NB4 (cell line): ENCODE results near the gene MSH4.
A peak's percentile ranks its signal among the peaks of the same experiment; 100 is the strongest.

ENCODE experiments used
- DNase-seq: peaks from one replicate; pipeline ENCODE4 v3.0.0; 2010; ENCODE audit warnings: low read depth
- H3K4me3 ChIP-seq: one replicate; pipeline ENCODE4 v1.5.1; 2011; ENCODE audit warnings: mild to moderate bottlenecking, low read depth, low read length, moderate library complexity
- MYC ChIP-seq: IDR thresholded peaks from 2 replicates; pipeline ENCODE4 v1.6.1; 2011; ENCODE audit warnings: low read depth, low read length
- POLR2A ChIP-seq: IDR thresholded peaks from 2 replicates; pipeline ENCODE4 v1.6.1; 2011; ENCODE audit warnings: mild to moderate bottlenecking; ENCODE audit not compliant: insufficient read length; ENCODE audit errors: extremely low read depth
- TF ChIP-seq, protein P1 (sequence below): IDR thresholded peaks from one replicate; pipeline ENCODE4 v1.5.1; 2012; ENCODE audit warnings: low read depth, low read length
- TF ChIP-seq, protein P2 (sequence below): IDR thresholded peaks from 2 replicates; pipeline ENCODE4 v1.6.1; 2011; ENCODE audit warnings: low read depth, low read length

The MSH4 gene

DNA sequence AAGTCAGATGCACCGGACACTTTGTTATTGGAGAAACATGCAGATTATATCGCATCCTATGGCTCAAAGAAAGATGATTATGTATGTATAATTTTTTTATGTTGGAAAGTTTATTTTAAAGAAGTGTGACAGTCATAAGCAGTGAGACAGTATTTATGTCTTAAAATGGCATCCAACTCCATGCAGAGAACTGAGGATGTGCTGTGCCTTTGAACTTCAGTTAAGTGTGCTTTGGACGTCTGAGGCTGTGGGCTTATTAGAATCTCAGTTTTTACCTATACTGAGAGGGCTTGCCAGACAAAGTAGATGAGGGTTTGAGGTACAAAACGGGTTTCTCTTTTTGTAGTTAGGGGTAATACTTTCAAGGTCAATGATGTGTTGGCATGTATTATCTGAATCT is 9.2 kb upstream of the MSH4 start:
- DNase-seq: no peak
- peak overlapping the region; percentile 95 for H3K4me3 ChIP-seq
- TF ChIP-seq, protein P1, sequence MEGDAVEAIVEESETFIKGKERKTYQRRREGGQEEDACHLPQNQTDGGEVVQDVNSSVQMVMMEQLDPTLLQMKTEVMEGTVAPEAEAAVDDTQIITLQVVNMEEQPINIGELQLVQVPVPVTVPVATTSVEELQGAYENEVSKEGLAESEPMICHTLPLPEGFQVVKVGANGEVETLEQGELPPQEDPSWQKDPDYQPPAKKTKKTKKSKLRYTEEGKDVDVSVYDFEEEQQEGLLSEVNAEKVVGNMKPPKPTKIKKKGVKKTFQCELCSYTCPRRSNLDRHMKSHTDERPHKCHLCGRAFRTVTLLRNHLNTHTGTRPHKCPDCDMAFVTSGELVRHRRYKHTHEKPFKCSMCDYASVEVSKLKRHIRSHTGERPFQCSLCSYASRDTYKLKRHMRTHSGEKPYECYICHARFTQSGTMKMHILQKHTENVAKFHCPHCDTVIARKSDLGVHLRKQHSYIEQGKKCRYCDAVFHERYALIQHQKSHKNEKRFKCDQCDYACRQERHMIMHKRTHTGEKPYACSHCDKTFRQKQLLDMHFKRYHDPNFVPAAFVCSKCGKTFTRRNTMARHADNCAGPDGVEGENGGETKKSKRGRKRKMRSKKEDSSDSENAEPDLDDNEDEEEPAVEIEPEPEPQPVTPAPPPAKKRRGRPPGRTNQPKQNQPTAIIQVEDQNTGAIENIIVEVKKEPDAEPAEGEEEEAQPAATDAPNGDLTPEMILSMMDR: no peak
- TF ChIP-seq, protein P2, sequence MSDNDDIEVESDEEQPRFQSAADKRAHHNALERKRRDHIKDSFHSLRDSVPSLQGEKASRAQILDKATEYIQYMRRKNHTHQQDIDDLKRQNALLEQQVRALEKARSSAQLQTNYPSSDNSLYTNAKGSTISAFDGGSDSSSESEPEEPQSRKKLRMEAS: no peak
- no peak for TF ChIP-seq POLR2A
- TF ChIP-seq MYC: no peak

DNA sequence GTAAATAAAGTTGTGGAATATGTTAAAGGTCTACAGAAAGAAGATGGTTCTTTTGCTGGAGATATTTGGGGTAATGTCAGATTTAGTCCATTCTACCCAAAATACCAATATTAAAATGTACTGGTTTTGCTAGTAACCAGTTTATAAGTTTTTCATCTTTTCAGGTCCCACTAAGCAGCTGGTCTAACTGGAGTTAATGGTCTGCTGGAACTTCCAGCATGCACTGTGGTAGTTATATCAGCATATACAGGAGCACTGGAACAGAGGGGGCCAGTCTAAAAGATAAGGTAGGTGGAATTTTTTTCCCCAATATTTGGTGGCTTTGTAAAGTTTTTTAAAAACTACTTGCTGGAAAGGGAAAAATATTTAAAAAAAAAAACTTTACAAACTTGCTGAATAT is 6.7 kb upstream of the MSH4 start:
- TF ChIP-seq MYC: no peak
- TF ChIP-seq POLR2A: no peak
- TF ChIP-seq, protein P2: no peak
- TF ChIP-seq, protein P1: no peak
- peak overlapping the region; percentile 95 for H3K4me3 ChIP-seq
- no peak for DNase-seq

DNA sequence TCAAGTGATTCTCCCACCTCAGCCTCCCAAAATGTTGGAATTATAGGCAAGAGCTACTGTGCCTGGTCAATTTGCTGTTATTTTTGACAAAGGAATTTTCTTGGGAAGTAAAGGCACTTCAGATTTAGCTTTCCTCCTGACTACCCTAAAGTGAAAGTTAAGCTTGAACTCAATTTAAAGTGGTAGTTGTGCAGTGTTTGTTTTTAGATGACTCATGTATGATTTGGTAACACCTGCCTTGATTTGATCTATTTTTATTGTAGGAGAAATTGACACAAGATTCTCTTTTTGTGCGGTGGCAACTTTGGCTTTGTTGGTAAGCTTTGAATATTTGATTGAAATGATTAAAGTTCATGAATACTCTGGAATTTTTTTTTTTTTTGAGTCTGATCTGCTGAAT is 5.7 kb upstream of the MSH4 start:
- TF ChIP-seq POLR2A (no peak), MYC (no peak)
- TF ChIP-seq, protein P2: no peak
- TF ChIP-seq, protein P1: no peak
- H3K4me3 ChIP-seq: peak overlapping the region; percentile 95
- DNase-seq: no peak

DNA sequence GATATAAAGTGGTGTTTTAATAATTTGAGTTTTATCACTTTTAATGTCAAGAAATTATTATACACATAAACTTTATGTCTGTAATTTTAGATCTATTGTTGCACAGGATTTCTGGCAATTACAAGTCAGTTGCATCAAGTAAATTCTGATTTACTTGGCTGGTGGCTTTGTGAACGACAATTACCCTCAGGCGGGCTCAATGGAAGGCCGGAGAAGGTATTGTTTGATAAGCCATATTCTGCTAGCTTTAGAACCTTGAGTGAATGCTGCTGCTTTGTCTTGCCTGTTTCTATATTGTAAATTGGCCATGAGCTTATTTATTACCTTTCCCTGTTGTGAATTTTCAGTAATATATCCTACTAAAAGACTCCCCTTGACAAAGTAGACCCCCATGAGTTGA is 4.6 kb upstream of the MSH4 start:
- H3K4me3 ChIP-seq: peak overlapping the region; percentile 95
- TF ChIP-seq, protein P2: no peak
- TF ChIP-seq POLR2A (no peak), MYC (no peak)
- TF ChIP-seq, protein P1: no peak

DNA sequence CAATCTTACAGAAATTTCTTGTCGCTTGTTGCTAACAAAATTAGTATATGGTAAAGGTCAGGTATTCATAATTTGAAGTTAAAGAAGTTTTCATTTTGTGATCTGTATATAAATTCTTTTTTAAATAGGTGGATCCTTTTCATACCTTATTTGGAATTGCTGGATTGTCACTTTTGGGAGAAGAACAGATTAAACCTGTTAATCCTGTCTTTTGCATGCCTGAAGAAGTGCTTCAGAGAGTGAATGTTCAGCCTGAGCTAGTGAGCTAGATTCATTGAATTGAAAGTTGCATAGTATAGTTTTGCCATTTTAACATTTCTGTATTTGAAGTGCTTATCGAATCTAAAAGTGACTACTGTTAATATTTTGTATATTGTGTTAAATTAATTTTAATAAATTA is 2.3 kb upstream of the MSH4 start:
- no peak overlapping the region for H3K4me3 ChIP-seq
- TF ChIP-seq POLR2A (no peak), MYC (no peak)
- TF ChIP-seq, protein P2: no peak
- TF ChIP-seq, protein P1: no peak
- DNase-seq: no peak

More for the DNA sequence above, 4.6 kb upstream of the MSH4 start:
- no peak for DNase-seq

DNA sequence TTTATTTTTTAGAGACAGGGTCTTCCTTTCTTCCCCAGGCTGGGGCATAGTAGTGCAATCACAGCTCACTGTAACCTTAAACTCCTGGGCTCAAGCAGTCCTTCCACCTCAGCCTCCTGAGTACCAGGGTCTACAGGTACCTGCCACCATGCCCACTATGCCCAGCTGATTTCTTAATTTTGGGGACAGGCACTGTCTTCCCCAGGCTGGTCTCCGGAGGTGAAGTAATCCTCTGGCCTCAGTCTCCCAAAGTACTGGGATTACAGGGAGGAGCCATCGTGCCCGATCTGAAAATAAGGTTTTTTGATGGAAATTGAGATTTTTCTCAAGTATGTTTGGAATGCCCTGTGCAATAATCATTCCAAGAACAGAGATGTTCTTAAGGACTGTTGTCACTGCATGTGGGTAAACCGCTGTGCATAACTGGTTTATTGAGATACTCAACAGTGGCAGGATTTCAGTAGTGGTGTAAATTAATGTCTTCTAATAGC is 934 bp upstream of the MSH4 start:
- no peak overlapping the region for H3K4me3 ChIP-seq
- TF ChIP-seq MYC (no peak), POLR2A (no peak)
- TF ChIP-seq, protein P1: no peak
- TF ChIP-seq, protein P2: no peak
- peak; percentile 25 for DNase-seq
